WI38 (cell line): Measurements from ENCODE around the gene PLPP4.

Experiments
- H3K4me3 ChIP-seq: 2 replicates; pipeline ENCODE4 v1.5.1; 2011; ENCODE audit warnings: low read depth, mild to moderate bottlenecking, control low read depth, low read length
- CTCF ChIP-seq: IDR thresholded peaks from 2 replicates; pipeline ENCODE4 v1.5.1; 2012; ENCODE audit warnings: low read depth, mild to moderate bottlenecking, control low read depth, low read length

Gene PLPP4

GRCh38 chr10:120462018-120462682 lies 5.1 kb downstream of the PLPP4 start:
- no peak overlapping the region for H3K4me3 ChIP-seq
- no peak for TF ChIP-seq CTCF

- no peak for TF ChIP-seq CTCF
- H3K4me3 ChIP-seq, result no peak overlapping the region
Observed at GRCh38 chr10:120465138-120465537, 8.1 kb downstream of the PLPP4 start.

GRCh38 chr10:120466006-120466405 lies 9.0 kb downstream of the PLPP4 start:
- no peak for TF ChIP-seq CTCF
- no peak overlapping the region for H3K4me3 ChIP-seq

- no peak overlapping the region for H3K4me3 ChIP-seq
- no peak for TF ChIP-seq CTCF
Observed at GRCh38 chr10:120473593-120473992, 16.6 kb downstream of the PLPP4 start.

- no peak for TF ChIP-seq CTCF
Observed at GRCh38 chr10:120474956-120475355, 17.9 kb downstream of the PLPP4 start.

GRCh38 chr10:120475844-120476791 lies 19.1 kb downstream of the PLPP4 start:
- TF ChIP-seq CTCF, result no peak
- H3K4me3 ChIP-seq, result no peak overlapping the region

More at GRCh38 chr10:120474956-120475355, 17.9 kb downstream of the PLPP4 start:
- H3K4me3 ChIP-seq, result no peak overlapping the region
